Adipocyte (in vitro differentiated cells): ENCODE measurements around the gene CNDP1.

Source experiments
- DNase-seq: peaks from one replicate; pipeline ENCODE4 v3.0.0-alpha.2; 2015; ENCODE audit warnings: low read depth
- H3K27me3 ChIP-seq: replicated peaks from 2 replicates; pipeline ENCODE4 v1.7.0; 2013; ENCODE audit warnings: mild to moderate bottlenecking, low read length, moderate library complexity; ENCODE audit not compliant: control insufficient read depth, insufficient read depth
- H3K36me3 ChIP-seq: 2 replicates; pipeline ENCODE4 v1.7.0; 2013; ENCODE audit warnings: low read length, mild to moderate bottlenecking, moderate library complexity; ENCODE audit not compliant: control insufficient read depth, insufficient read depth, severe bottlenecking
- H3K4me1 ChIP-seq: 2 replicates; pipeline ENCODE4 v1.7.0; 2013; ENCODE audit warnings: mild to moderate bottlenecking, low read length, moderate library complexity; ENCODE audit not compliant: control insufficient read depth, insufficient read depth
- H3K4me3 ChIP-seq: 2 replicates; pipeline ENCODE4 v1.7.0; 2013; ENCODE audit warnings: mild to moderate bottlenecking, low read length, moderate library complexity
- H3K9ac ChIP-seq: 2 replicates; pipeline ENCODE4 v1.7.0; 2013; ENCODE audit warnings: mild to moderate bottlenecking, low read length, moderate library complexity
- H3K9me3 ChIP-seq: 2 replicates; pipeline ENCODE4 v1.7.0; 2013; ENCODE audit warnings: mild to moderate bottlenecking, low read length, moderate library complexity; ENCODE audit not compliant: control insufficient read depth

CNDP1 gene

DNA sequence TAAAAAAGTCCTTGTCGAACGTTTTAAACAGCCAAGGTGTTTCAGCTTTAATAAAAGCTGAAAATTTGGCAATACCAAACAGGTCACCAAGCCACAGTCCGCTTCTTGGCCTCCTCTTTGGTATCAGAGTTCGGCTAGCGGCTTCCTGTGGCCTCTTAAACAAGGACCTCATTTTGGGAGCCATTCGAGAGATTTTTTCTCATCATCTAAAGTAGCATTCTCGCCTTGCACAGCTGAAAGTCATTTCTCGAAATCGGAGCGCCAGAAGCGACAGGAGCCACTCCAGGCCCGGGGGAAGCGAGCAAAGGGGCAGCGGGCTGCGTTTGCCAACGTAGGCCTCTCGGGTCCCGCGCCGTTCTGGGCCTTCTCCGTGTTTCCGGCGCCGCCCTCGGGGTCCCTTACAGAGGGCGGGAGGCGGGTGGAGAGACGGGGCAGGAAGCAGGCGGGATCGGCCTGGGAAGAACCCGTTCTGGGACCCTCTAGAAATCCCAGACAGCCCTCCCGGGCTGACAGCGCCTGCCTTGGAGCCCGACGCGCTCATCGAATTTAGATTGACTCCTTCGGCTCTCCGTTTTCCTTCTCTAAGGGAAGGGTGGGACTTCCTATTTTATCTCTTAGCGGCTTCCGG, 62.8 kb downstream of the CNDP1 start:
- Histone ChIP-seq H3K9ac (peak overlapping the region; percentile 96), H3K4me3 (peak overlapping the region; percentile 99), H3K27me3 (no peaks in the 10 kb centered on the region), H3K36me3 (peaks cover 12% of the 10 kb centered on the region), H3K9me3 (no peaks in the 10 kb centered on the region), H3K4me1 (peaks cover 26% of the 10 kb centered on the region)
- peak; percentile 88 for DNase-seq

DNA sequence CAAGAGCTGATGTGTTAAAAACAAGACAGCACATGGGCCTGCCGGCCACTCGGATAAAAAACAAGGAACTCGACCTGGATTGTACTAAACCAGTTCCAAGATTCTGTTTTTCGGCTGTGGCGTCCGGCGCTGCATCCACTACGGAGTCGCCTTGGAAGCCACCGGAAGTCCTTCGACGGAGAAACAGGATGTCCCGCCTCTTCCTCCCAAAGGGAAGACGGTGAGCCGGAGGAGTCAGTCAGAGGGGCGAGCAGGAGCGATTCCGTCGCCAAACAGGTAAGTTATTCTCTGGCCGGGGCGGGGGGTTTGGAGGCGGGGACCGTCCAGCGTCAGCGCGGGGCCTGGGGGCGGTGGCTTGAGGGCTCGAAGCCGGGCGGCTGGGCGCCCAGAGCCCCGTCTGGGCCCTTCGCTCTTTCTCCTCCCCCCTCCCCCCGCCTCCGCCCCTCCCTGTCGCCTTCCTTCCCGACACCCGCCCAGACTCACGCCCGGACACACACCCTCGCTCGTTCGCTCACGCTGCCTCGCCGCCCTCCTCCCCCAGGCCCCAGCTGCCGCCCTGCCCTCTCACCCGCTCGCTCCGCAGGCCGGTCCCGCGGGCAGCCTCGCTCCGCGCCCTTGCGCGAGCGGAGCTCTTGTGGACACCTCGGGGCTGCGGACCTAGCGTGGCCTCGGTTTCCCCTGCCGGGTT, 63.5 kb downstream of the CNDP1 start, which contains the start of gene ZNF407:
TSS of gene ZNF407 (plus strand) at position 209 of the 688 bp plus-strand sequence. CDS start 33,150 bp downstream, outside the sequence.
- H3K36me3 ChIP-seq = peaks cover 11% of the 10 kb centered on the region
- no peaks in the 10 kb centered on the region for H3K9me3 ChIP-seq
- peak; percentile 94 for DNase-seq
- H3K27me3 ChIP-seq = no peaks in the 10 kb centered on the region
- peaks cover 26% of the 10 kb centered on the region for H3K4me1 ChIP-seq
- H3K9ac ChIP-seq = peak within 1 kb of the TSS; percentile 96
- H3K4me3 ChIP-seq = peak within 1 kb of the TSS; percentile 99

DNA sequence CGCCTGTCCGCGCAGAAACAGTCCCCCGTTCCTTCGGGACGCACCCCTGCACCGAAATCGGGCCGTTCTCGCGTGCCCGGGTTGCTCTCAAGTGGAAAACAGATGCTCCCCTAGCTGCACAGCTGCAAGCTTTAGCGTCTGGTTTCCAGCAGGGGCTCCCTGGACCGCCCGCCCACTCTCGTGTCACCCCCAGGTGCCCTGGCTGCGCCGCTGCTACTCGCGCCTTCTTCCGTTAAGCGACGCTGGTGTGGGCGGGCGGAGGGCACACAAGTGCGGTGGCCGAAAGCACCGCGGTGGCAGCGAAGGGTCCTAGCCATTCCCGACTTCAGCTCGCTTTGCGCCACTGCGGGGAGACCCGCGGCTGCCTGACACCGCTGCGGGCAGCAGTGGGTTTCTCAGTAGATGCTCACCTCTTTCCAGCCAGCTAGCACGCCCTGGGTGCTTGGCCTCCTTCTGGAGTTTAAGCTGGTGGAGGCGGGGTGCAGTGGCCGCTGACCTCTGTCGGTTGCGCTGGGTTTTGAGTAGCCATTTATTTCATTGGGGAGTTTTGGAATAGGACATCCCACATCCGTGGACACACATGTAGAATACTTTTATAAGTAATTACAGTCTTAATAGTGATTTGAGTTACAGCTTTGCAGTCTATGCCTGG, 64.2 kb downstream of the CNDP1 start:
- H3K27me3 ChIP-seq = no peaks in the 10 kb centered on the region
- no peaks in the 10 kb centered on the region for H3K9me3 ChIP-seq
- peaks cover 26% of the 10 kb centered on the region for H3K4me1 ChIP-seq
- H3K9ac ChIP-seq = peak overlapping the region; percentile 96
- H3K4me3 ChIP-seq = peak overlapping the region; percentile 99
- H3K36me3 ChIP-seq = peaks cover 5% of the 10 kb centered on the region
- DNase-seq = peak; percentile 75

DNA sequence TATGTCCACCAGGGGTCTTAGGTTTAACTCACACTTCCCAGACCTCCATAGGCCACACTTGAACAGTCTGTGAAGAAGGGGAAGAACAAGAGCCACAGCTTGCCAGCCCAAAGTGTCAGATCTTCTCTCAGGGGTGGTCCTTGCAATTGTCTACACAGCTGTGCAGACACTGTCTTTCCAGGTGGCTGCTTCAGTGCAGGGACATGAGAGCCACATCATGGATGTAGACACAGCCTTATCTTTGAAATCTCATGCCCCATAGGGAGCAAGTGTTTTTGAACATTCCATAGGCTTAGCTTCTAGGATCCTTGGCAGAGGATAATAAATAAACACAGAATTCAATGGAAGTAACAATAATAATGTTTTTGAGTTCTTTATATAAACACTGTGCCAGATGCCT, 70.1 kb downstream of the CNDP1 start:
- no peaks in the 10 kb centered on the region for H3K36me3 ChIP-seq
- H3K9me3 ChIP-seq = no peaks in the 10 kb centered on the region
- no peaks in the 10 kb centered on the region for H3K27me3 ChIP-seq
- H3K9ac ChIP-seq = no peak overlapping the region
- no peak overlapping the region for H3K4me3 ChIP-seq
- peaks cover 8% of the 10 kb centered on the region for H3K4me1 ChIP-seq
- peak; percentile 37 for DNase-seq

DNA sequence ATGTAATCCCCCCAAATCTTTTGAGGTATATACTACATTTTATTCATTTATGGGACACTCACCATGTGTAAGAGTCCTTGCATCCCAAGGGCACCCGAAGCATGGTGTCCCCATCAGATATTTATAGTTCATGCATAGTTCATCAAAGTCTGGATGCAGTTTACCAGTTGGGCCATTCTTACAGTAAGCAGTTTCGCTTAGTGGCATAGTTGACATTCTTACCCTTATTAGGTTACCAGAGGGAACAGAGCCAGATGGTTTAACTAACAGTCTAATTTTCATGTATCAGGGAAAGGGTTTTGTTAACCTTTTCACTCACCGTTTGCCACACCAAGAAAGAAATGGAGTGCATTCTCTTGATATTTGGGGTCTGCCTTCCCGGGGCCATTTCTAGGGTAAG, 70.5 kb downstream of the CNDP1 start:
- Histone ChIP-seq H3K9me3 (no peaks in the 10 kb centered on the region), H3K4me3 (no peak overlapping the region), H3K4me1 (peaks cover 10% of the 10 kb centered on the region), H3K36me3 (no peaks in the 10 kb centered on the region), H3K27me3 (no peaks in the 10 kb centered on the region), H3K9ac (no peak overlapping the region)
- DNase-seq = peak; percentile 79

DNA sequence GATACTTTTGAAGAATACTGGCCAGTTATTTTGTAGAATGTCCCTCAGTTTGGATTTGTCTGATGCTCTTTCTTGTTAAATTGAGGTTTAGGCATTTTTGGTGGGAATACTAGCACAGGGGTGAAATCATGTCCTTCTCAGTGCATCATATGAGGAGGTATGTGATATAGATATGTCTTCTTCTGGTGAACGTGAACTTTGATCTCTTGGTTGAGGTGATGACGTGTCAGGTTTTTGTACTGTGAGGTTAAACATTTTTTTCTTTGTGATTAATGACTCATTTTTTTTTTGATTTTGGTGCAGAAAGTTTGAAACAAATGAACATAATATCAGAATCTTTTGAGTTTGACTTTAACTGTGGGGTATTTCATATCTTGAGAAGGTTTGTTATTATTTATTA, 74.4 kb downstream of the CNDP1 start:
- Histone ChIP-seq H3K36me3 (no peaks in the 10 kb centered on the region), H3K4me1 (peaks cover 26% of the 10 kb centered on the region), H3K4me3 (no peak overlapping the region), H3K9ac (no peak overlapping the region), H3K27me3 (no peaks in the 10 kb centered on the region), H3K9me3 (no peaks in the 10 kb centered on the region)
- DNase-seq = no peak

DNA sequence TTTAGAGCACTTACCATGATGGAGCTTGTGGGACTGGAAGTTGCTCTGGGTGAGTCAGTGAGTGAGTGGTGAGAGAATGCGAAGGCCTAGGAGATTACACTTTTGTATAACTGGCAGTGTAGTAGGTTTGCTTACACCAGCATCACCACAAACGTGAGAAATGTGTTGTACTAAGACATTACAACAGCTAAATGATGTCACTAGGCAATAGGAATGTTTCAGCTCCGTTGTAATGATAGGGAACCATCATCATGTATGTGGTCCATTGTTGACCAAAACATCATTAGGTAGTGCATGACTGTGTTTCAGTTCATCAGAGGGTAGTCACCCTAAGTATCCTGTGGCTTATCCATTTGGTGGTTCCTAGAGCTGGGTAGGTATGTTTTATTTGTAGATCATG, 75.2 kb downstream of the CNDP1 start:
- Histone ChIP-seq H3K4me1 (peaks cover 28% of the 10 kb centered on the region), H3K27me3 (no peaks in the 10 kb centered on the region), H3K36me3 (no peaks in the 10 kb centered on the region), H3K9me3 (no peaks in the 10 kb centered on the region), H3K4me3 (no peak overlapping the region), H3K9ac (no peak overlapping the region)
- no peak for DNase-seq

DNA sequence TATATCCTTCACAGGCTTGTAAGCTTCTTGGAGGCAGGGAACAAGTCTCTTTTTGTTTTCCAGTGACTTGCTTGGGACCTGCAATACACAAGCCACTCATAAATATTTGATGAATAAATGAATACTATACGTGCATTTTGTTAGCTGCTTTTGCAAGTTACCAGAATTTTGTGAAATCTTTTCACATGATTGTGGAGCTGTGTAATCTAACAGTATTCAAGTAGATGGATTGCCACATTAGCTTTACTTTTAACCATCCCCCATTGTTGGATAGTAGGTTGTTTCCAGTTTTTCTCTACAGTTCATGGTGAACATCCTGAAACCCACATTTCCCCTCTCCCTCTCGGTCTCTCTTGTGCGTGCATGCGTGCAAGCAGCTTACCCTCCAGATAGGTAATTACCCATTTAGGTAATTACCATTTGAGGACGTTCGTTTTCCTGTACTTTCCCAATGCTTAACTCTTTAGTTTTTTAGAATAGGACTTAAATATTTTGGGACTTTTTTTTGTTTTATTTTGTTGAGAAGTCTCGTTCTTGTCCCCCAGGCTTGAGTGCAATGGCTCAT, 75.8 kb downstream of the CNDP1 start:
- Histone ChIP-seq H3K36me3 (no peaks in the 10 kb centered on the region), H3K9me3 (peaks cover 5% of the 10 kb centered on the region), H3K4me3 (no peak overlapping the region), H3K4me1 (peaks cover 23% of the 10 kb centered on the region), H3K9ac (no peak overlapping the region), H3K27me3 (no peaks in the 10 kb centered on the region)
- DNase-seq = no peak

DNA sequence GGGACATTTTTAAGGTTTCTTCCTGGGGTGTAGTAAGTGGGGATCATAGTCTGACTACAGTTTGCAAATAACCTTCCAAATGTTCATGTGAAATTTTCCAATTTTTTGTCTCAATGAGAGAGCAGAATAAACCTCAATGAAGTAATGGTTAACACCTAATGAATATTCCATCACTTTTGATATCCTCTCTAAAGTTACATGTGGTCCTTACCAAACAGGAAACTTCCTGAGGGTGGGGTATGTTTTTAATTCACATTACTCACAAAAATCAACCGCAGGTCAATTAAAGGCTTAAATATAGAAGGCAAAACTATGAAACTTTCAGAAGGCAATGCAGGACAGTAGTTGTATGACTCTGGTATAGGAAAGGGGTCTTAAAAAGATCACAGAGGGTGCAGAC, 76.6 kb downstream of the CNDP1 start:
- peaks cover 22% of the 10 kb centered on the region for H3K4me1 ChIP-seq
- peak; percentile 8 for DNase-seq
- no peak overlapping the region for H3K9ac ChIP-seq
- H3K27me3 ChIP-seq = no peaks in the 10 kb centered on the region
- no peak overlapping the region for H3K4me3 ChIP-seq
- peaks cover 5% of the 10 kb centered on the region for H3K9me3 ChIP-seq
- H3K36me3 ChIP-seq = no peaks in the 10 kb centered on the region

DNA sequence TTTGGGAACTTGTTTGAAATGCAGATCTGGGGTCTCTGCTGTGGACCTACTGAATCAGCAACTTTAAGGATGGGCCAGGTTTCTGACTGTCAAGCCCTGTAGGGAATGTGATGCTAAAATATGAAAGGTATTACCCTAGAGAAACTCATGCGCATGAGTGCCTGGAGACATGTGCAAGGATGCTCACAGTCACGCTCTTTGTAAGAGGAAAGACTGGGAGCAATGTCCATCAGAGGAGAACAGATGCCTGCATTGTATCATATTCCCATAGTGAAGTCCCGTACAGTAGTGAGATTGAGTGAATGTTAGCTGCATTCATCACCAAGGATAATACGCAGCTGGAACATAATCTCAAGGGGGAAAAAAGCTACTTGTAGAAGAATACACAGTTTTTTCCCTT, 77.5 kb downstream of the CNDP1 start:
- no peak overlapping the region for H3K4me3 ChIP-seq
- peaks cover 5% of the 10 kb centered on the region for H3K9me3 ChIP-seq

DNA sequence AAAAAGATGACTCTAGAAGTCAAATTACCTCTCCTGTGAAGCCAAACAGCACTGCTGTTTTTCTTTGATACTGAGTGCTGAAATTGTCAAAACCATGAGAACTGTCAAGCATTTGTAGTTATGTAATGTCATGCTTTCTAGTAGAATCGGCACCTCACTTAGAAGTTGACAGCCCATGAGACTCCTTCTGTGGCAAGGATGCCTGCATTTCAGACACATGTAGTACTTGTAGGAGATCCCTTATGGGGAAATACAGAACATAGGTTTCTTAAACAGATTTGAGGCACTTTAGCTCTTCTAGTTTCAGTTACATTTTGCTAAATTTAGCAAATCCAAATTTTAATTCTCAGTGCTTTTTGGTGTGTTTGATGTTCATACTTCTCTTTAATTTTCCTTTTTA, 79.1 kb downstream of the CNDP1 start:
- H3K9ac ChIP-seq = no peak overlapping the region
- peaks cover 5% of the 10 kb centered on the region for H3K9me3 ChIP-seq
- H3K27me3 ChIP-seq = no peaks in the 10 kb centered on the region
- peak; percentile 12 for DNase-seq
- no peak overlapping the region for H3K4me3 ChIP-seq
- H3K4me1 ChIP-seq = peaks cover 25% of the 10 kb centered on the region
- H3K36me3 ChIP-seq = no peaks in the 10 kb centered on the region

More for the DNA sequence above, 77.5 kb downstream of the CNDP1 start:
- Histone ChIP-seq H3K36me3 (no peaks in the 10 kb centered on the region), H3K27me3 (no peaks in the 10 kb centered on the region), H3K4me1 (peaks cover 25% of the 10 kb centered on the region), H3K9ac (no peak overlapping the region)
- no peak for DNase-seq
